Head of caudate nucleus (tissue), 42 donors: ENCODE data around the gene JAG2.

Experiments
- DNase-seq, 42 donors: peaks; one replicate each; pipeline versions ENCODE4 v3.0.0 to v3.0.0-alpha.2; 2020 to 2021; ENCODE audit warnings: mixed read lengths in 7 of 42
- intact Hi-C: fragments of 100-400 bp; cut with DNase I; formaldehyde crosslinking; loops from one replicate; pipeline ENCODE4 v1.15.0; 2022

JAG2 gene

DNA sequence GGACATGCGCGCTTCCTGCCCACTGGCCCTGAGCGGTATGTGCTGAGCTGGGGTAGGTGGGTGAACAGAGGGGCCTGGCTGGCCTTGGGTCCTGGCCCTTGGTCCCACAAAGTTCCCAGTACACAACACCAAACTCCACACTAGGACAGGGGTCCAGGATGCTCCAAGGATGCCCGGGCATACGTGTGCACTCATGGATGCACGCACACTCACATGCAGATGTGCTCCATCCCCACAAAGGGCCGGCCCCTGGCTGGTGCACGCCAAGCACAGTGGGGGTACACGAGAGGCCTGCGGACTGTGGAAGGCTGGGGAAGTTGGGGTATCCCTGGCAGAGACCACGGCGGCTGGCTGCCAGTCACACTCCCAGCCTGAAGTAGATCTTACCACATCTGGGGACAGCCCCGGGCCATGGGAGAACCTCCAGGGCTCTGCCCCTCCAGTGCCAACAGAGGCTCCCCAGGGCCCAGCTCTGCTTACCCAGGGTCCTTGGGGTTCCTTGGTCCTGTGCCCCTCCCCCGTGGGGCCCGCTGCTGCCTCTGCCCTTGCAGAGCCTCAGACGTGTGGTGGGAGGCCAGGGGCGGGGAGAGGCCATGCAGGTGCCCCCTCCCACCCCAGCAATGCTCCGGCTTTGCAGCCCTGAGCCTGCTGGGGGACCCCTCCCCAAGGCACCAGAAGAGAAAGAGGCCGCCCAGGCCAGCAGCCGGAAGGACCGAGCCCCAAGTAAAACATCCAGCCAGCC, 36.5 kb upstream of the JAG2 start:
- intact Hi-C loops = loop anchor here (5.0 to 10.0 kb wide), 4 partner anchors 50 to 322 kb away; partner anchors contain the start of gene TMEM121
- DNase-seq = peak in 2 of 42 donors; percentile 9 to 52

DNA sequence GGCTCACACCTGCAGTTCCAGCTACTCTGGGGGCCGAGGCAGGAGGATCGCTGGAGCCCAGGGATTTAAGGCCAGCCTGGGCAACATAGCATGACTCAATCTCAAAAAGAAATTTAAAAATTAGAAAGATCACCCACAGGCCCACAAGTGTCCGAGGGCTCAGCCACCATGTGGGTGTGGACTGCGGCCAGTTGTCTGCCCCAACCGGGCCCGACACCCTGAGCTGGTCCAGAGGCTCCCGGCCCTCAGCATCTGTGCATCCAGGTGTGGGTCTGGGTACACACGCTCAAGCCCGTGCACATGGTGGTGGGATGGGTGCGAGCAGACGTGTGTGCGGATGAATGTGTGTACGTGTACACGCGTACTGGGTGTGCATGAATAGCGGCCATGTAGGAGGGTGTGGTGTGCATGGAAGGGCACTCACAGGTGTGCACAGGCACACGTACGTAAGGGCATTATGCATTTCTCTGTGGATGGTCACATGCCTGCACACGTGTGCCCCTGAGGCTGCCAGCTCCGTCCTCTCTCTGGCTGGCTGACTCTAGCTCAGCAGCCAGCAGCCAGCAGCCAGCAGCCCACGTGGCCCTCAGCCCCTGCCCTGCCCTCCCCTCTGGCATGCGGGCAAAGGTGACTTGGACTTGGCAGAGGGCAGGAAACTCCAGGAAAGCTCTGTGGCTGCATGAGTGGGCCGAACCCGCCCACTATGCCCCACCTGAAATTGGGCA, 35.8 kb upstream of the JAG2 start:
- intact Hi-C loops = loop anchor here (5.0 to 10.0 kb wide), 4 partner anchors 50 to 323 kb away; partner anchors contain the start of gene TMEM121
- peak in 33 of 42 donors; percentile 34 to 80 (median 58) for DNase-seq

DNA sequence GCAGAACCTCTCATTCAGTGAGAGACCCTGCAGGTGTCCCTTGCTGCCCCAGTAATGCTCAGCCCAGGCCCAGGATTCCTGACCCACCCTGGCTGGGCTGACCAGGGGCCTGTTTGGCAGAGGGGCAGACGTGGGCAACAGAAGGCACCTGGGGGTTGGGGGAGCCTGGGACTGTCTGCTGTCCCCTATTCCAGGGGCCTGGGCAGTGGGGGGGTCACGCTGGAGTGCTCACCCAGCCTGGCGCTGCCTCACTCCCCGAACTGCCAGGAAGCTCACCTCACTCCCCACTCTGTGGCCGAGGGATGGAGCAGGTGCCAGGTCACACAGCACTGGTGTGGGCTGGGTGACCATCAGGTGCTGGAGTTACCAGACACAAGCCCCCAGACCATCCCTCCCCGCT, 35.1 kb upstream of the JAG2 start:
- no peak for DNase-seq
- intact Hi-C loops = loop anchor here (5.0 to 10.0 kb wide), 4 partner anchors 51 to 324 kb away; partner anchors contain the start of gene TMEM121

DNA sequence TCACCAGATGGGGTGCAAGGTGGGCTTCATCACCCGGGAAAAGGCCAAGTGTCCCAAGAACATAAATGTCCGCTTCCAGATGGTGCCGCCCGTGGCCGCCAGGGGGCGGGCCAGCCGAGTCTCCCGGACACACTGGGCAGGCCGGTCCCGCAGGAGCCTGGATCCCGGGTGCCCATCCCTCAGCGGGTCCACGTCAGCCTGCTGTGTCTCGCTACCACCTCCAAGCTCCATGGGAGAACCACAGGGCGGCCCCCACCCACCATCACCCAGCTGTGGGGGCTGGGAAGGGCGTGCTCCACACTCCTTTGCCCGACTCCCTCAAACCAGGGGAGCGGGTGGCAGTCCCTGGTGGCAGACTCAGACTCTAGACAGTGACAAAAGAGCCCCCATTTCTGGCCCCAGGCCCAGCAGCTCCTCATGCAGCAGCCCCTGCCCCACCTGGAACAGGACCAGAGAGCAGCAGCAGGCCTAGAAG, 34.5 kb upstream of the JAG2 start:
- DNase-seq = peak in 41 of 42 donors; percentile 65 to 92 (median 81)
- intact Hi-C loops = loop anchor here (5.0 to 10.0 kb wide), 4 partner anchors 52 to 324 kb away; partner anchors contain the start of gene TMEM121

DNA sequence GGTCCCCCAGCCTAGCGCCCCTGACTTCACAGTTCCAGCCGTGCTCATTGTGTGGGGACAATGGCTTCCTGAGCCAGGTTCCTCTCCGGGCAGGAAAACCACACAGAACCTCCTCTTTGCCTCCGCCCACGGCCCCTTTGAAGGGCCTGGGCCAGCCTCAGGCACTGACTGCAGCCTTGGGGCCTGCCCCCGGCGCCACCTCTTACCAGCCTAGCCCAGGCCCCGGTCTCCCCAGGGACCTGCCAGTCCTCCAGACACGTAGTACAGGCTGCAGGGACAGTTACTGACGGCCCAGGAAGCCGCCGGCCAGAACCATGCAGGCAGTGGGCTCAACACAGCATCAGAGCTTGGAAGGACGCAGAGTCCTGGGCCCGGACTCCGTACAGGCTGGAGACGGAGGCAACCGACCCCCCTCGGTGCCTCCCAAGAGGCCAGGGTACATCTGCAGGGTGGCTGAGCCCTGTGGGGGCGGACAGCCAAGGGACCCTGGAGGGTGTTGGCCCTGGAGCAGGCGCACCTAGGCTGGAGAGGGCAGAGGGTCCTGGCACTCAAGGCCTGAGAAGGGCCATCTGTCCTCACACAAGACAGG, 33.4 kb upstream of the JAG2 start:
- intact Hi-C loops = loop anchor here (5.0 to 10.0 kb wide), 4 partner anchors 53 to 325 kb away; partner anchors contain the start of gene TMEM121
- DNase-seq = peak in 1 of 42 donors; percentile 53

DNA sequence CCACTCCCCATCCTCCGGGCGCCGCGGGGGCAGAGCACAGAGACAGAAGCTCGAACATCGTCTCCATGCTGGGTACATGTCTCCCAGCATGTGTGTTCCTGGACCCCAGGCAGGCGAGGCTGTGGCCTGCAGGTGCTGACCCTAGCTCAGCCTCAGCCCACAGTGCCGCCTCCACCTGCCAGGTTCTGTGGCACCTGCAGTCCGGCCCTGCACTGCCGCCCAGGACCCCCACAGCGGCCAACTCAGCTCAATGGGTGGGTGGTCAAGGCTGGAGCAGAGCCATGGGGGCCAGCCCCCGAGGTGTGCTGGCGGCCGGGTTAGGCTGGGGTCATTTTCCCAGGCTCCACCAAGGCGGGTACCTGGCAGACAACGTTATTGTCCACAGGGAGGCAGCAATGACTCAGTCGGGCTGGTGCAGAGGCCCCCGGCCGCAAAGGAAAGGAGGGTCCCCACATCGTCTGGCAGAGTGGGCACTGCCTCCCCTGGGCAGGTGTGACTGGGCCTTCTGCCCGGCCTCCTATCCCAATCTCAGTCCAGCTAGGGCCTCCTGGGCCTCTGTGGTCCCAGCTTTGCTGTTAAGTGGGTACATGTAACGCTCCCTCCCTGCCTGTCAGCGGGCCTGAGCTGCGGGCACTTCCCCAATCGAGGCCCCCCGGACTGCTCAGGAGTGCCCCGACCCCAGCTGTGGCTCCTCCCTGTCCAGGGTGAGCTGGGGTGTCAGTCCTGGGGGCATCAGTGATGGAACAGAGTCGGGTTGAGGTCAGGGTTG, 32.8 kb upstream of the JAG2 start:
- intact Hi-C loops = loop anchor here (5.0 to 10.0 kb wide), 4 partner anchors 53 to 326 kb away; partner anchors contain the start of gene TMEM121
- no peak for DNase-seq

DNA sequence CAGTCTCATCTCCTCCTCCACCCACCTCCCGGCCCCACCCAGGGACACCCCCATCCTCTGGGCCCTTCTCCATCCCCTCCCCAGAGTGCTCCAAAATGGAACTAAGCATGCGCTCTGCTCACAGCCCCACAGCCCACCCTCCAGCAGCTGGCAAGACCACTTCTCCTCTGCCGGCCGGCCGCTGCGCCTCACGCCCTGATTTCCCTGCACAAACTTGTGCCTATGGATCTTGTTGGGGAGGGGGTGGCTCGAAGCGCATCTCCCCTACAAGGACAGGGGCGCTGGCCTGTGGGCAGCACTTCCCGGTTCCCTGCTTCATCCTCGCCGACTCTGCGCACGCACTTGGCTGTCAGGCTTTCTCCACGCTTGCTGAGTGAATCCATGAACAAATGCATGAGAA, 32.1 kb upstream of the JAG2 start:
- DNase-seq = no peak
- intact Hi-C loops = loop anchor here (5.0 to 10.0 kb wide), 4 partner anchors 54 to 327 kb away; partner anchors contain the start of gene TMEM121

DNA sequence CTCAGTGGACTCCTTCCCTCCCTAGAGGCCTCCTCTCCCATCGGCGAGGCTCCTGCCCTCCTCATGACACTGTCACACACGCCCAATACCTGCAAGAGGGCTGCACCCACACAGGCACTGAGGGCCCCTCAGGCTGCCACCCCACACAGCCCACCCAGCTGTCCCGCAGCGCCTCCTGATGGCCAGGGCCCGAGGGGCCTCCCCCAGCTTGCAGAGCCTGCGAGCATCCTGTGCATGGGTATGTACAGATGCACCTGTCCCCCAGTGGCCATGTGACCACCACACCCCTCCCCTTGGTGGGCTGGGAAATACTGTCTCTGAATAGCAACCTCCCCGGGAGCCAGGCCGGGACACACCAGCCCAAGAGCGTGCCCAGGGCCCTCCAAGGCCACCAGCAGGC, 31.5 kb upstream of the JAG2 start:
- intact Hi-C loops = loop anchor here (5.0 to 10.0 kb wide), 4 partner anchors 55 to 327 kb away; partner anchors contain the start of gene TMEM121
- DNase-seq = no peak

DNA sequence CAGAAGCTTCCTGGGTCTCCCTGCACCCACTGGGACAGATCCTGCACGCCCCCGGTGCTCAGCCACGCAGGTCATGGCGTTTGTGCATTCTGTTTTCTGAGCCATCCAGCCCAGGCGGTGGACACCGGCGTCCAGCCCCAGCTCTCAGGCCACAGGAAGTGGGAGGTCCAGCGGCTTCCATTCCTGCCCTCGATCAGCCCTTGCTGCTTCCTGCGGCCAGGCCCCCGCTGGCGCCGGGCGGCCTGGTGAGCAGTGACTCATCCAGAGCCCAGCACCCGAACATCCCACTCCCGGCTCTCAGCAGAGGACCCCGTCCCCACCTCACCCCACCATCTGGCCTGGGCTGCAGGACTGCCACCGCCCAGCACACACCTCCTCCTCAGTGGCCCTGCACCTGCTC, 30.5 kb upstream of the JAG2 start:
- intact Hi-C loops = no loop called here
- DNase-seq = no peak

DNA sequence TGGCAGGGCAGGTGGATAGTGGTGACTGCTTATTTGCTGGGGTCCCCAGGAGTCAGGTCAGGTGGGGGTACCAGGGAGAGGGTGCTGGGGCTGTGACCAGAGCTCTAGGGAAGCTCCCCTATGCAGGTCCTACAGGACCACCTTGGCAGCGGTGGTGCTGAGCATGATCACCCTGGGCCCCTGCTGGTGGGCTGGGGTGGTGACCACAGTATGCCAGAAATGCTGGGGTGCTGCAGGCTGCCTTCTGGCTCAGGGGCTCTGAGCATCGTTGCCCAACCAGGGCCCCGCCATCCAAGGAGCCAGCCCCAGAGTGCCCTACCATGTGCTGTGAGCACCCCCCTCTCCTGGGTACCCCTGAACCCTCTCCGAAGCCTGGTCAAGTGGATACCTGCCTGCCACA, 30.0 kb upstream of the JAG2 start:
- intact Hi-C loops = no loop called here
- no peak for DNase-seq

DNA sequence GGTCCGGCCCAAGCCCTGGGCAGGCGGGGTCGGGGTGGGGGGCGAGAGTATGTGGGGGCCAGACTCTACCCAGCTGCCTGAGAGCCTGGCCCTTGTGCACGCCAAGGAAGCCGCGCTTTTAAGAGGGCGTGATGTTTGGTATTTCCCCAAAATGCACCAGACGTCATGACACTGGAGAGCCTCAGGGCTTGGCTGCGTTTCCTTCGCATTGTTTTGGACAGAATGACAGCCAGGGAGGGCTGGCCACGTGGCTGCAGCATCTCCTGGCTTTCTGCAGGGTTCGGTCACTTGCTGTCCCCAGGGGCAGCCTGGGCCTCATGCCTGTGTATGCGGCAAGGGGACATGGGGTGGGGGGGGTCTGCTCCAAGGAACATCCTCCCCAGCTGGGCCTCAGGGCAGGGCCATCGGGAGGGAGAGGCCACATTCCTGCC, 28.6 kb upstream of the JAG2 start:
- DNase-seq = peak in 2 of 42 donors; percentile 34 to 61
- intact Hi-C loops = no loop called here

DNA sequence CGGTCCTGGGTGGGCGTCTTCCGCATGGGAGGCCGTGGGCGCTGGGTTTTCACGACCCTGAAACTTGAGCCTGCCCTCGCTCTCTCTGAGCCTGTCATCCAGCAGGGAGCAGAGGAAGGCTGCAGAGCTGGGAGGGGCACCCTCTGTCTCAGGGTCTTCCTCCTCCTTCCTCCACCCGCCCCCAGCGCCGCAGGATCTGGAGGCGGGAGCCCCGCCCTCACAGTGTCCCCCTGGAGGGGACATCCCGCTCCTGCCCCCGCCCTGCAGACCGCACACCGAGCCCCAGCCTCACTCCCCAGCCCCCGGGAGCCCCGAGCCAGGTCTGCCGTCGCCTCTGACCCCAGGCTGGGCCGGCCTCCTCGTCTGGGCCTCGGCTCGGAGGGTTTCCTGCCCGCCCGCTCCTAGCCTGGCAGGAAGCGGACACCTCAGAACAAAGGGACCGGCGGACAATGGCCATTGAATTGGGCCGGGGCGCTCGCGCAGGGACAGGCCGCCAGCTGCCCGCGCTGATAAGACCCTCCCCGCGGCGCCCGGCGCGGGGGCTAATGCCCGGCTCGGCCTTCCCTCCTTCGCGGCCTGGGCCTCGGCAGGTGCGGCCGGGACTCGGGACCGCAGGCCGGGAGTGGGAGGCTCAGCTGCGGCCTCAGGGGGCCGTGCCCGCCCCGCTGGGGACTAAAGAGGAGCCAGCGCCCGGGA, 27.8 kb upstream of the JAG2 start:
- no peak for DNase-seq
- intact Hi-C loops = no loop called here

DNA sequence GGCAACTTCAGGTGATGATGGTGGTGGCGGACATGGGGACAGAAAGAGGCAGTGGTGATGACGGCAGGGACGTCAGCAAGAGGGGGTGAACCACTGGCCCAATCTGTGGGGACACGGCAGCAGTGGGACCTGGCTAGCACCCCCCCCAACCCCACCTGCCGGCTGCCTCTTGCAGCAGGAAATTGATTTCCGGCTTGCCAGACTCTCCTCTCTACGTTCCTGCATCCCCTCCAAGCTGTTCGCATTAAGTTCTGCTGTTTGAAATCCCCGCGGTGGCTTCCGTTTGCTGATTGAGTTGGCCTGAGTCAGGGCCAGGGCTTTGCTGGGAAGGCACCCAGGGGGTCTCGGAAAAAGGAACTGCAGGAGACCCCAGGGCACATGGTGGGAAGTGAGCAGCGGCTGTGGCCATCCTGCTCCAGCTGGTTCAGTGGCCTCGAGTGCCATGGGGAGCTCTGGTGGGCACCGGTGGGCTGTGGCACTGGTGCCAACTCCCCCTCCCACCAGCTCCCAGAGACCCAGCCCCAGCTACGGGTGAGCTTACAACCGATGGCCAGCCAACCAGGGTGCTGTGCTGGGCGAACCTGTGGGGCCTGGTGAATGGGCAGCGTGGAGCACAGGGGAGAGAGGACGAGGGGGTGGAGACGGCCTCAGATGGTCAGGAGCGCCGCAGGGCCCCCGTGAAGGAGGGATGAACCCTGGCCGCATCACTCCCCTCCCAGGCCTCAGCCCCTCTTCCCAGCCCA, 27.1 kb upstream of the JAG2 start:
- DNase-seq = no peak
- intact Hi-C loops = no loop called here

DNA sequence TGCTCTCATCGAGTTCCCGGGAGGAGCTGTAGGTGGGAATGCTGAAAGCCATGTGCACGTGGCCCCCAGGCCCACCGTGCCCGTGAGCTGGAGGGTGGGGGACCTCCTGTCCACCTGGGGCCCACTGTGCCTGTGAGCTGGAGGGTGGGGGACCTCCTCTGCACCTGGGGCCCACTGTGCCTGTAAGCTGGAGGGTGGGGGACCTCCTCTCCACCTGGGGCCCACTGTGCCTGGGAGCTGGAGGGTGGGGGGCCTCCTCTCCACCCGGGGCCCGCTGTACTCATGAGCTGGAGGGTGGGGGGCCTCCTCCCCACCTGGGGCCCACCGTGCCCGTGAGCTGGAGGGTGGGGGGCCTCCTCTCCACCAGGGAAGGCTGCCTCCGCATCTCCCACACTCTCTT, 26.5 kb upstream of the JAG2 start:
- intact Hi-C loops = no loop called here

DNA sequence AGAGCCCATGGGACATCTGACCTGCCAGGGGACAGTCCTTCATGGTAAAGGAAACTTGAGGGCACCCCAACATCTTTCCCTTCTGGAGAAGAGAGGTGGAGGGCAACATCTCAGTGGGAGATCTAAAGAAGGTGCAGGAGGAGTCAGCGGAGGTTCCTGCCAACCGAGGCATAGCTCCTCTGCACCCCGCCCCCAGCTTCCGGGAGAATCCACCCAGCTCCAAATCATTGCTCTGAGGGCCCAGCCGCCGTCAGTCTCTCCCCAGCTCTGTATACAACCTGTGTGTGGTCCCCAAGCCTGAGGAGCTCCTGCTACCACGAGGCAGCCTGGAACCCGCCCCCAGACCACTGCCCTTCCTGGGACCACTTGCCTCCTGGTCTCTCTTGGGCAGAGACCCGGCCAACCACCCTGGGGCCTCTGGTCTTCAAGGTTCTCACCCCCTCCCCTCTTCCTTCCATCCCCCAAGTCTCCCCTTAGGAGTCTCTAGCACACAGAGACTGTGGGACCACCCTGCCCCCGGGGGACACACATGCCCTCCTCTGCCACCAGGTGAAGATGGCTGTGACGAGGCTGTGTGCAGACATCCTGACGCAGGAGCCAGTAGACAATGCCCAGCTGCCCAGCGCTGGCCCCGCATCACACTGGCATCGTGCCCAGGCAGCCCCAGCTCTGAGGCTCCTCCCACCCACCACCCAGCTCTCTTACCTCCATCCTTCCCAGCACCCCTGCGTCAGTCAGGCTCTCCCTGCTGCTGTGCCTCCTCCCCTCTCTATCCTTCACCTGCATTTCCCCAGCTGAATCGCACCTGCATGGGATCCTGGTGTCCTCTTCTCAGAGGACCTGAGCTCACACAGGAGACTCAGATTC, 25.6 kb upstream of the JAG2 start:
- intact Hi-C loops = no loop called here
- DNase-seq = peak in 32 of 42 donors; percentile 37 to 83 (median 65)

More for the DNA sequence above, 26.5 kb upstream of the JAG2 start:
- DNase-seq = no peak
